Dermis blood vessel endothelial cell (primary cell): ENCODE data around the gene PPP1R2. TPM values are rescaled to one million over a fixed set of nuclear protein-coding genes. Genes with fewer than 3 reads are reported as not detected.
"Not testable (repeated sequence)": the region's sequence is repeated elsewhere in the genome, so short reads cannot be mapped to it uniquely, and the experiment has no call there.

Source experiments
- DNase-seq: peaks from one replicate; pipeline ENCODE4 v3.0.0; 2010
- total RNA-seq: library from RNA; depleted of rRNA; stranded (reverse); fragments of >200 nt; gene quantifications from 2 replicates; pipeline ENCODE4 v1.2.3, GENCODE V29; 2014

PPP1R2 gene
- total RNA-seq = 139 and 277 TPM in 2 replicates

DNA sequence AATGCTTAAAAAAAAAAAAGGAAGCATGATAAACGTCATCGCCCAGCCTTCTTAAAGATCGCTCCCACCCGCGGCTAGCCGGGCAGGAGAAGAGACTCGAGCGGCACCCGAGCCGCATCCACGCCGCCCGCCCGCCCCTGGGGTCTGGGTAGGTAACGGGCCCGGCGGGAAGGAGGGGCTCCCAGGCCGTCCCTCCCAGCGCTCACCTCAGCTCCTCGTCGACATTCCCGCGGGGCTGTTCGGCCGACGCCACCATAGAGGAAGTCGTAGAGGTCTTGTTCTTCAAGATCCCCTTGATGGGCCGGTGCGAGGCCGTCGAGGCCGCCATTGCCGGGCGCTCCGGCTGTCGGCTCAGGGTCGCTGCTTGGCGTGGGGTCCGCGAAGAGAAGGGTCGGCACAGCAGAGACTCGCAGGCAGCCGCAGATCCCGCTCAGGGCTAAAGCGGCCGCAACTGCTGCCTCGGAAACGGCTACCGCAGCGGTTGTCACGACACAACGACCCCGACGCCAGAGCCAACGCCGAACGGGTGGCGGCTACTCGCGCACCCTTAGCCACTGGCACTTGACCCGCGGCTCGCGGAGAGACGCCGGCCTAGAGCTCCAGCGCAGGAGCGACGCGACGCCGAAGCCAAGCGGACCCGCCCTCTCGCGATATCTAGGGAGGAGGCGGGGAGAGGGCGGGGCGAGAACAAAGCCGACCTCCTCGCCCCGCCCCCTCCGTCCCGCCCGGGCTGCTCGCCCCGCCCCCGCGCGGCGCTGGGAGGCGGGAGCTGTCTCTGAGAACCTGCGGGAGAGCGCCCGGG lies at the start of gene PPP1R2:
PPP1R2 (minus strand) TSS at position 628 of the 802 bp plus-strand sequence; CDS start at position 328, 300 bp downstream.
- peak; percentile 95 for DNase-seq

DNA sequence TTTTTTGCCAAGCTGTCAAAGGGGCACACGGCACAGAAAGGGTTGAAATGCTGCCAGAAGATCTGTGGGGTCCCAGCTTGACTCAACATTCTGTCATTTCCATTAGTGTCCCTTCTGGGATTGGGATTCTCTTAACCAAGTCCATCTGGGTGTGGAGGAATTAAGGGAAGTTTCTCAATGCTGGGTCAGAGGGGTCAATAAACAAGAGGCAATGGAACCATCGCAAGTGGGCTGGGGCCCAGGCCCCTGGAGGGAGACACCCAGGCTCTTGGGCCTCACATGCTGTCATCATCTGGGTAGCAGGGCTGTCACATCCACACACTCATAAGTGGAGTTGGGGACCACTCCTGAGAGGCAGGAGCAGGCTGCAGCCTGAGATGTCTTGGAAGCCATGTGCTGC lies 48.7 kb upstream of the PPP1R2 start:
- DNase-seq = no peak

DNA sequence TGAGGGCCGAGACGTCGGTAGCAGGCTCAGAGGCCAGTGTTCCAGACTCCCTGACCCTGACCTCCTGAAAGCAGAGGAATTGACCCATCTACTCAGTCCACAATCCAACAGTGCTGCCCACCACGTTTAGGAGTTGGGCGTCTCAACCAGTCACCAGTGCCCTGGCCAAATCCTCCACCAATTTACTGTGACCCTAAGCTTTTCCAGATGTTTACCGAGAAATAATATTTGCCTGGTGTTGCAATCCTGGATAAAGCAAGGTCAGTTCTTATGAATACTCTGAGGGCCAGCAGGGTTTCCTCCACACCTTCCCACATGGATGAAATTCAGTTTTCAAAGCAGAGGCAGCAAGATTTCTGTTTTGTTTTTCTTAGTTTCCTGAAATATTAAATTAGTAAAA lies 48.1 kb upstream of the PPP1R2 start:
- no peak for DNase-seq

DNA sequence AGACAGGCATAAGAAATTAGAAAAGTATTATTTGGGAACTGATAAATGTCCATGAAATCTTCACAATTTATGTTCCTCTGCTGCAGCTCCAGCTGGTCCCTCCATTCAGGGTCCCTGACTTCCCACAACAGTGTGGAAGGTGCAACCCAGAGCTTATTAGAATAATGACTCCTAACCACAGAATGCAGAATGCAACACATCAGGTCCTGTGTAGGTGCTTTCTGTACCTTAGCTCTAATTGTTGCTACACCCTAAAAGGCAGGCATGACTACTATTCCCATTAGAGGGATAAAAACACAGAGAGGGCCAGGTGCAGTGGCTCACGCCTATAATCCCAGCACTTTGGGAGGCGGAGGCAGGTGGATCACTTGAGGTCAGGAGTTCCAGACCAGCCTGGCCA lies 47.3 kb upstream of the PPP1R2 start:
- not testable (repeated sequence) for DNase-seq

DNA sequence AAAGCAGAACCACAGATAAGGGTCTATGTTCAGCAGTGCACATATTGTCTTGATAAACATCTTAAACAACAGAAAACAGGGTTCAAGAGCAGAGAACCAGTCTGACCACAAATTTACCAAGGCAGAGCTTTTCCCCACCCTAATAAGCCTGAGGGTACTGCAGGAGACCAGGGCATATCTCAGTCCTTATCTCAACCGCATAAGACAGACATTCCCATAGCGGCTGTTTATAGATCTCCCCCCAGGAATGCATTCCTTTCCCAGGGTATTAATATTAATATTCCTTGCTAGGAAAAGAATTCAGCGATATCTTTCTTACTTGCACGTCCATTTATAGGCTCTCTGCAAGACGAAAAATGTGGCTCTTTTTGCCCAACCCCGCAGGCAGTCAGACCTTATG lies 46.7 kb upstream of the PPP1R2 start:
- DNase-seq = not testable (repeated sequence)

DNA sequence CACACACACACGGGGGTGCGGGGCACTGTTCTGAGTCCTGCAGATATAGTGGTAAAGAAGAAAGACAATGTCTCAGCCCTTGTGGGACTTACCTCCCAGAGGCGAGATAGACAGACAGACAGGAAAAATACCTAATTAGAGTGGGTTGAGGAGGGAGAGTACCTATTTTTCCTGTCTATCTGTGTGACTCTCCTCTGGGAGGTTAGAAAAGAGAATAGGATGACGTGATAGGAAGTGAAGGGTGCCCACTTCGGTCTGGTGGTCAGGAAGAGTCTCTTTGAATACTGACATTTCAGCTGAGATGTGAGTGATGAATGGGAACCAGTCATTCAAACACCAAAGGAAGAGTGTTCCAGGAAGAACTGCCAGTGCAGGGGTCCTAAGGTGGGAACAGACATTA lies 44.7 kb upstream of the PPP1R2 start:
- DNase-seq = peak; percentile 49

DNA sequence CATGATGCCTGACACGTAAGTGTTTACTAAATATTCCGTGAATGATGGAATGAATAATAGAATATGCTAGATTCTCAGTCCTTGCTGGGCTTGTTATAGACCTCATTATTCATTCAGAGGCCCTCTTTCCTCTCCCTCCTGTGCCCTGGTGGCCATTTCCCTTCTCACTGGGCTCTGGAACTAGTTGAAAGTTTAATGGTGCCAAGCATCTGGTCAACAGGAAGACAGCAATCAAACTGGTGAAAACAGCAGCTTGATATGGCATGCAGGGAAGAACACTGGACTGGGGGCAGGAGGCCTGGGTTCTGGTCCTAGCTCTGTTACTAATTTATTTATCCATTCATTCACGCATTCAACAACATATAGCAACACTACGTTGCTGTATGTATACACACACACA lies 44.3 kb upstream of the PPP1R2 start:
- peak; percentile 64 for DNase-seq

DNA sequence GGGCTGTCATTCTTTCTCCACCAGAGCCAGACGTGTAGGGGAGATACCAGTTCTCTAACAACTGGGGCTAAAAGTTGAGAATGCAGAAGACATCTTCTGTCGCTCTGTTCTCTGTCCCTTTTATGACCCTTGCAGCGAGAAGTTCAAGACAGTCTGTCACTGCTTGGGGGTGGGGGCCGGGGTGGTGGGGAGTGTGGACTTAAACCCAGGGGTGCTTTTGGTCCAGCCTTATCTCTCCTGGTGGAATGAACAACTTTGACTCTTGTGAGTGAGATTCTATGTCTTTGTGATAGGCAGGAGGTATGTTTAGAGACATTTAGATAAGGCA lies 41.4 kb upstream of the PPP1R2 start:
- no peak for DNase-seq

DNA sequence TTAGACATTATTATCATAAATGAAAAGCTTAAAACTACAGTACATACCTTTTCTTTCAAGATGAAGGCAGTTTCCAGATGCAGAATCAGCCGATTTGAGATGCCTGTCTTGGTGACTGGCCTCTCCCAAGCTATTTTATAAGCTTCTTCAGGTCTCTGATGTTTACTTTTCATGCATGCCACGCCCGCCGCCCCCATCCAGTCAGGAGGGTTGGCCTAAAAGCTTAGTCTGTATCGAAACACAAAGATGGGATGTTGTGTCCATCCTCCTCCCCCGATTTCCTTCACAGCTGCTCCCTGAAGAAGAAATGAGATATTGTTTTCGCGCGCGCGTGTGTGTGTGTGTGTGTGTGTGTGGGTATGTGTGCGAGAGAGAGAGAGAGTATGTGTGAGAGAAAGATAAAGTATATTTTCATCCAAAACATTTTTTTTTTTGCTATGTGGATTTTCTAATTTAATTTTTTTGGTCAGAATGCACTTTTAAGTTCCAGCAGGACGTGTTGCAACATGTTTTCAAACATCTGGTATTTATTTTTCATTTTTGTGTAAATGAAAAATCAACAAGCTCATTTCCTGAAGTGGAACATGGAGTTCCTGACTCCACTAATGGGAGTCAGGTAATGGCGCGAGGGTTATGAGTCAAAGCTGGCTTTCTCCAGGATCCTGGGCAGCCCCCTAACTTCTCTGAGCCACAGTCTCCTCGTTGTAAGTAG lies 40.9 kb upstream of the PPP1R2 start, which contains the start of gene APOD:
APOD (minus strand) TSS at position 110 of the 712 bp plus-strand sequence. CDS start 4,479 bp downstream, outside the sequence.
- peak; percentile 77 for DNase-seq

DNA sequence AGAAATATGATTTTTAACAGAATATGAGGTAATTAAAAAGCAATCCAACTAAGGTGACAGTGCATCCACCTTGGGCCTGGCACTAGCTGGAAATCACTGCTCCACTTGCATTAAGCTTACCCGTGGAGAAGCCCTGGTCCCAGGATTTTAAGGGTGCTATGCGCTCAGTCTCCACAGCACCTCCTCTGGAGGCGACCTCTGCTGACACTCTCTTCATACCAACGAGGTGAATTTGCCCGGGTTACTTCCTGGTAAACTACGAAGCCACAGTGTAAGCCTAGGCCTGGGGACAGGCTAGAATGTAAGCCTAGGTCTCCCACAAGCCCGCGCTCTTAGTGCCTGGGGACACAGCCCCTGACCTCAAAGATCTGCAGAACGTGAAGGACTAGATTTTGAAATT lies 39.8 kb upstream of the PPP1R2 start:
- DNase-seq = no peak

DNA sequence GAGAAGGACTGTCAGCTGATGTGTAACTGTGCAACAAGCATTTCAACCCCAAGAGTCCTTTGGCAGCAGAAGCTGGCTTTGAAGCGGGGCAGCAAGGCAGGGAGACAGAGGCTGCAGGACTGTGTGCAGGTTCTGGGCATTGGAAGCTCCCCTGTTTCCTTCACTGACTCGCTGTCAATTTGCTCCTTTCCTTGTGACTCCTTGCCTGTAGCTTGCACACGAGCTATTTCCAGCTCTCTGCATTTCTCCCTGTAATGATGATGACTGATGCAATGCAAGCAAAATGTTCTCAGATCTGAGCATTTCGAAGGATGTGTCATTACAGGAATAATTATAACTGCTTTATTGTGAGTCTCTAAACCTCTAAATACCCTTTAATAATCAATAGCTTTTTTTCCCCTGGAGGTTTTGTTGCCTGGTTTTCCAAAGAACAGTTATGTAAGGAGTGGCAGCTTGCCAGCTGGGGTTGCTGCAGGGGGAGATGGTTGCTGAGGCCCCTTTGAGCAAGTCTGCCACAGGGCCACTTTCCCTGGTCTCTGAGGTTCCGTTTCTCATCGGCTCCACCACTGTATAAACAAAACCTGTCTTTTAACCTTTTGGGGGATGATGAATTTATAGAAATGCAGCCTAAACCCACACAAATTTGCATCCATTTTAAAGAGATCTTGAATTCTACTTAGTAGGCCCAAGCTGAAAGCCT lies 37.8 kb upstream of the PPP1R2 start:
- DNase-seq = no peak

DNA sequence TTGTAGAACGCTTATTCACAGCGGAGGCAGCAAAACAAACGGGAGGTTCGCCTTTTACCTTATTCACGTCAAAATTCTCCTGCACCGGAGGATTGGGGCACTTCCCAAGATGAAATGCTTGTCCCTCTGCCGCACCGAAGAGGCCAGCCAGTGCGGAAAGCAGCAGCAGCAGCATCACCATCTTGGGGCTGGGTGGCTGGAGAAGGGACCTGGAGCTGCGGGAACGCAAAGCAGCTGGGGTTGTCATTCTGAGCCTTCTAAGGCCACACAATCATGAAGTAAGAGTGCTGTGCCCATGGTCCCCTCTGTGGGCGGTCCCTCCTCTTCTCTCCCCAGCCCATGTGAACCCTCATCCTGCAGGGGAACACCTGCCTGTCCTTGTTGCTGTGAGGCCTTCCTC lies 36.2 kb upstream of the PPP1R2 start:
- DNase-seq = no peak

DNA sequence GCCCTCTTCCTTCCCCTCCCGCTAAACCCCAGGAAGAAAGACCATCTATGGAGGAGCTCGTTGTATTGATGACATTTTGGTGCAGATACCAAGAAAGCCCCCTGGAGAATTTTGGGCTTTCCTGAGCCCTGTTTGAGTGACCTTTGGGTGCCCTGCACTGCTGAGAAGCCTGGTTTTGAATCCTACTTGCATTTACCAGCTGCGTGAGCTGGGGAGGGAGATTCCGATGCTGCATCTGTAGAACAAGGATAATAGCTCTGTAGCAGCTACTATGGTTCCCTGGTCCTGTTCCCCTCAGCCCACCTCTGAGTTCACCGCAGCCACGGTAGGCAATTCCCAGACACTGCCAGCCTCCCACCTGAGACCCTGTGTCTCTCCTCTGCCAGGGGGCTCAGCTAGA lies 35.4 kb upstream of the PPP1R2 start:
- no peak for DNase-seq

DNA sequence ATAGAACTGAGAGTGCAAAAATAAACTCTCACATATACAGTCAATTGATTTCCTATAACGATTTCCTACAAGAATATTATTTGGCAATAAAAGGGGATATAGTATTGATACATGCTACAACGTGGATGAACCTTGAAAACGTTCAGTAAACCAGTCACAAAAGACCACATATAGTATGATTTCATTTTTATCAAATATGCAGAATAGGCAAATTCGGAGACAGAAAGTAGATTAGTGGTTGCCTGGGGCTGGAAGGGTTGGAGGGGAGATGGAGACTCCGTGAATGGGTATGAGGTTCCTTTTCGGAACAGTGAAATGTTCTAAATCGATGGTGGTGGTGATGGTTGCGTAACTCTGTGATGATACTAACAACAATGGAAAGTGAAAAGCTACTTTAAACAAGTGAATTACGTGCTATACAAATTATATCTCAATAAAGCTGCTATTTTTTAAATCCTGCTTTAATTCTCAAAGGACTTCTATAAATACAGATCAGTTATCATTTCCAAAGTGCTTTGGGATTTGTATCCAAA lies 34.6 kb upstream of the PPP1R2 start:
- no peak for DNase-seq

DNA sequence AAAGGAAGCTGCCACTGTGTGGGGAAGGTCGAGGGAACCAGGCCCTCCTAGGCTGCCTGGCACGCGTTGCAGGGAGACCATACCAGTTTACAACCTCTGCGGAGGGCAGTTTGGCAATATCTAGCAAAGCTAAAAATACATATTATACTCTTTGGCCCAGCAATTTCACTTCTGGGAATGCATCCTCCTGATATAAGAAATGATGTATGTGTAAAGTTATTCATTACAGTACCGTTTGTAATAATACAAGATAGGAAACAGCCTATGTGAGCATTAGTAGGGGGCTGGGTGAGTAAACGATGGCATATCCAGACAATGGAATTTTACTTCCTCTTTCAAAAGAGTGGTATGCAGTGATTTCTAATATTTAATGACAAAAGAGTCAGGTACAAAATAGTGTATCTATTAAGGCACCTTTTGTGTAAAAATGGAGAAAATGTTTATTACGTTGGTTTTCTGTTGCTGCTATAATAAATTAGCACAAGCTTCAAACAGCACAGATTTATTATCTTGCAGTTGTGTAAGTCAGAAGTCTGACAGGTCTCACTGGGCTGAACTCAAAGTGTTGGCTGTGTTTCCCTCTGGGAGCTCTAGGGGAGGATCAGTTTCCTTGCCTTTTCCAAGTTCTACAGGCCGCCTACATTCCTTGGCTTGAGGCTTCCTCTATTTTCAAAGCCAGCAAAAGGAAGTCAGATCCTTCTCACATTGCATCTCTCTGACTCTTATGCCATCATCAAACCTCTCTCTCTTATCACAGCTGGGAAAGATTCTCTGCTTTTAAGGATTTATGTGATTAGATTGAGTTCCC lies 31.6 kb upstream of the PPP1R2 start:
- no peak for DNase-seq

DNA sequence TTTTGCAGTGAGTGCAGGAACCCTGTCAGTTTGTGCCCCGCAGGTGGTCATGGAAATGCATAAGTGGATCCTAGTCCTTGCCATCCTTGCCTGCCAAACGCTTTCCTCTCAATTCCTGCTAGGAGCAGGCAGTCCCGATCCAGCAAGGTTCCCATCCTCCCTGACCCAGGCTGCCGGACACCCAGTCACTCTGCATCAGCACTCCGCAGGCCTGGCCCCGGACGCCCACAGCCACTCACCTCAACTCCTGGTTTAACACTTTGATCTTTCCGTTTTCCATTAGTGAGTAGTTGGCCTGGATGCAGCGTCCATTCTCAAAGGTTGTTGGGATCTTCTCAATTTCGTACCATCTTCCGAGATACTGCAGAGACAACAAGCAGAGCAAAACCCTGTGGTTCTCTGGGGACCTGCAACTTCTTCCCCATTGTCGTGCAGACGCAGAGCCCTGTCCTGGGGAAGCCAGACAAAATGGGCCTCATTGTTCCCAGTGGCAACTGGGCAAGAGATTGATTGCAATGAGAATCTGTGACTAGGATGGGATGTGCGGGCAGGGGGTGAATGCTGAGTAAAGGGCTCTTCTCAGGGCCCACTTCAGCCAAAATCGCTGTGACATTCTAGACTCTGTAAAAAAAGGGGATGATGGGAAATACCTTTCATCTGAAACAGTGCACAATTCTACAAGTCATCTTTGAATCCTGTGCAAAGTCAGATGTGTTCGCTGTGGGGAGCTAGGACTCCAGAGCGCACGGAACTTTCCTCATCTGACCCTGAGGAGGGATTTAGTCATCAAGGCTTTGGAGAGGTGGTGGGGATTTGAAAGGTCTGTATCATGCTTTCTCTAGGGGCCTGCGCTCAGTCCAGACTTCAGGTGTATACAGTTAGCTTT lies 30.7 kb upstream of the PPP1R2 start:
- no peak for DNase-seq

DNA sequence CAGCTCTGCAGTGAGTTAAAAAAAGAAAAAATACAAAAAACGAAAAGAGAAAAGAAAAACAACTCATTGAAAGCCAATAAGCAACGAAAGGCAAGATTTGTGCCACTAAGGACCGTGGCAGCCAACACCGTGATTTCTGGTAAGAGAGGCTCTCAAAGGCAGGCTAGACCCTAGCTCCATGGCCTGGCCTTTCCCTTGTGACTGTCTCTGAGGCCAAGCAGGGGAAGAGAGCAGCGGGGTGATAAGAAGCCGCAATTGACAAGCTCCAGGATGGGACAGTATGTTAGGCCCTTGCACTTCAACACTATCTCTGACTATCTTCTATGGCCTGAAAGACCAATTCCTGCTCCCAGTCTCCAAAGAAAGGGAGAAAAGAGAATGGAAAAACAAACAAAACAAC lies 28.2 kb upstream of the PPP1R2 start:
- no peak for DNase-seq

DNA sequence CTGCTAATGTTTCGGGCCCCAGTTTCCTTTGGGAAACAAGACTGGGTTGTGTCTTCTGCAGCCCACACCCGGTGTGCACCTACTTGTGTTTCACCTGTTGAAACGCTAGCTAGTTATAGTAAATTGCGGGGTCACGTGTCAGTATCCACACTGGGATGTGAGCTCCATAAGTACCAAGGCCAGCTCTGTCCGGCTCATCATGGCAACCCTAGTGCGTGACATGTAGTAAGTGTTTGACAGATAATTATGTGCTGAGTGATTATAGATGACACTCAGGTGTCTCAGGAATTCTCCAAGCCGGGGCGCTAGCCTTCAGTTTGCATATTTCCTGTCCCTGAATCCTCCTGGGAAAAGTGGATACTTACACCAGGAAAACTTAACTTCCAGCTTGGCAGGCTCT lies 27.8 kb upstream of the PPP1R2 start:
- DNase-seq = no peak

DNA sequence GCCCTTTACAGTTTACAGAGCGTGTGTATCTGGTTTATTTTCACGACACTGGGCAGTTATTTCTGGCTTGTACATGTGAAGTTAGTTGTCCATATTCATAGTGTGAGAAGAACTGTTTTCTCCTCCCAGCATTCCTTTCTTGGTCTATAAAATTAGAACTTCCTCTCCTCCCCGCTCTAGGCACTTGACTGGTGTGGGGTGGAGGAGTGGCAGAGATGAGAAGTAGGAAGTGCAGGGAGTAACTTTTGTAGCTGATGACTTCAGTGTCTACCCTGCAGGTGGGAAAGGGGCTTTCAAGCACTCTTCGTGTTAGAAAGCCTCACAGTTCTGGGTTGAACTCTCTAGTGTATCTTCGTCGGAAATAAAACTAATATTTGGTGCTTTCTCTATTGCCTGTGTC lies 27.2 kb upstream of the PPP1R2 start:
- no peak for DNase-seq

DNA sequence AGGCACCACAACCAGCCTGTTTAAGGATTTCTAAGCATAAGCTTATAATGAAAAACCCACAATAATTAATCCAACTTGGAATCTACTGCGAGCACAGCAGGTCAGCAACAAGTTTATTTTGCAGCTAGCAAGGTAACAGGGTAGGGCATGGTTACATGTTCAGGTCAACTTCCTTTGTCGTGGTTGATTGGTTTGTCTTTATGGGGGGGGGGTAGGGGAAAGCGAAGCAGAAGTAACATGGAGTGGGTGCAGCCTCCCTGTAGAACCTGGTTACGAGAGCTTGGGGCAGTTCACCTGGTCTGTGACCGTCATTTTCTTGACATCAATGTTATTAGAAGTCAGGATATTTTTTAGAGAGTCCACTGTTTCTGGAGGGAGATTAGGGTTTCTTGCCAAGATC lies 25.5 kb upstream of the PPP1R2 start:
- DNase-seq = no peak

DNA sequence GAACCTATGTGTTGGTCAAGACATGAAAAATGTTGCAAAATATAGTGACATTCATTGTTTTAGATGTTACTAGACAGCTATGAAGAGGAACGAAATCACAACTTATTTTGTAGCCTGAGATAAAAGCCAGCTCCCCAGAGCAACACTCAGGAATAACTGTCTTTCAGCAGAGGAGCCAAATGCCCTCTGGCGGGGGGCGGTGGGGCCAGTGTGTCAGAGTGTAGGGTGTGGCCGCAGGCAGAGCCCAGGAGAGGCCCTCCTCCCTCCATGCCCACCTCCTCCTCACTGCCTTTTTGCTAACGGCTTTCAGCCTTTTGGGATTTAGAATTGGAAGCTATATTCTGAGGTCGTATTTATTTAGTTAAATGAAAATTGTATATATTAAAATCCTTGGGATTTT lies 23.7 kb upstream of the PPP1R2 start:
- DNase-seq = no peak
